Measurements from ENCODE around the gene REG4.

DNA sequence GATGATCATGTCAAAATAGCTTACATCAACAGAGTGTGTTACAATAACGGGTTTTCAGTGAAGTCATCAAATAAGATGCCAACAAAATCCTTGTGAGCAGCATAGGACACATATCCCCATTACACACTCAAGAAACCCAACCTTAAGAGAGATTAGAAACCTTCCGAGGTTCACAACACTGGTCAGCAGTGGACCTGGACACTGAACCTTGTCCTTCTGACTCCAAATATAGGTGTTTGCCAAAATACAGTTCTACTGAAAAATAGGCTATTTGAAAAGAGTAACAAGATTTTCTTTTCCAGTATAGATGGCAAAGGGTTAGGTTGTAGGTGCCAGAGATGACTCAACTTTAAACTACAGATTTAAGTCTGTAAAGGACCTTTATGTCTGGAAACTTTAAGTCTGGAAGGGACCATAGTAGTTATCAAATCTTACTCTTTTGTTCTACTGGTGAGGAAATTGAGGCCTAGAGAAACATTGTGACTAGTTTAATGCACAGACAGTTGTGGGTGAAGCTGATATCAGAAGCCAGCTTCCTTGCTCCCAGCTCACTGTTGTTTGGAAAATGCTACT, 811 bp upstream of the REG4 start:
- TF ChIP-seq, protein P1, sequence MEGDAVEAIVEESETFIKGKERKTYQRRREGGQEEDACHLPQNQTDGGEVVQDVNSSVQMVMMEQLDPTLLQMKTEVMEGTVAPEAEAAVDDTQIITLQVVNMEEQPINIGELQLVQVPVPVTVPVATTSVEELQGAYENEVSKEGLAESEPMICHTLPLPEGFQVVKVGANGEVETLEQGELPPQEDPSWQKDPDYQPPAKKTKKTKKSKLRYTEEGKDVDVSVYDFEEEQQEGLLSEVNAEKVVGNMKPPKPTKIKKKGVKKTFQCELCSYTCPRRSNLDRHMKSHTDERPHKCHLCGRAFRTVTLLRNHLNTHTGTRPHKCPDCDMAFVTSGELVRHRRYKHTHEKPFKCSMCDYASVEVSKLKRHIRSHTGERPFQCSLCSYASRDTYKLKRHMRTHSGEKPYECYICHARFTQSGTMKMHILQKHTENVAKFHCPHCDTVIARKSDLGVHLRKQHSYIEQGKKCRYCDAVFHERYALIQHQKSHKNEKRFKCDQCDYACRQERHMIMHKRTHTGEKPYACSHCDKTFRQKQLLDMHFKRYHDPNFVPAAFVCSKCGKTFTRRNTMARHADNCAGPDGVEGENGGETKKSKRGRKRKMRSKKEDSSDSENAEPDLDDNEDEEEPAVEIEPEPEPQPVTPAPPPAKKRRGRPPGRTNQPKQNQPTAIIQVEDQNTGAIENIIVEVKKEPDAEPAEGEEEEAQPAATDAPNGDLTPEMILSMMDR (IDR thresholded peaks at IDR 0.05; ENCODE audit: low read depth, low read length), result no peak
- no peak for TF ChIP-seq EZH2phosphoT487 (IDR thresholded peaks at IDR 0.05; ENCODE audit: low read depth)

Data from OCI-LY3 (cell line).